ENCODE results near the gene C1orf21.

Gene C1orf21

GRCh38 chr1:184368354-184368753 lies 18.5 kb upstream of the C1orf21 start:
- Mint-ChIP-seq H3K27ac (no peak overlapping the region), H3K4me1 (no peaks in the 10 kb centered on the region), H3K4me3 (no peak overlapping the region), H3K27me3 (peaks cover 4 to 5% of the 10 kb centered on the region in 2 donors), H3K9me3 (peaks cover 0 to 2% of the 10 kb centered on the region in 2 donors), H3K36me3 (no peaks in the 10 kb centered on the region)
- ATAC-seq (replicated peaks) (no peak), DNase-seq (no peak)

- H3K4me3 Mint-ChIP-seq = no peak overlapping the region
- no peak for DNase-seq
- no peak for ATAC-seq (replicated peaks)
- H3K4me1 Mint-ChIP-seq = no peaks in the 10 kb centered on the region
- H3K36me3 Mint-ChIP-seq = no peaks in the 10 kb centered on the region
- H3K9me3 Mint-ChIP-seq = no peaks in the 10 kb centered on the region
- H3K27me3 Mint-ChIP-seq = peaks cover 4 to 5% of the 10 kb centered on the region in 2 donors
- no peak overlapping the region for H3K27ac Mint-ChIP-seq
These were observed 16.0 kb upstream of the C1orf21 start for GRCh38 chr1:184370850-184371249.

DNA sequence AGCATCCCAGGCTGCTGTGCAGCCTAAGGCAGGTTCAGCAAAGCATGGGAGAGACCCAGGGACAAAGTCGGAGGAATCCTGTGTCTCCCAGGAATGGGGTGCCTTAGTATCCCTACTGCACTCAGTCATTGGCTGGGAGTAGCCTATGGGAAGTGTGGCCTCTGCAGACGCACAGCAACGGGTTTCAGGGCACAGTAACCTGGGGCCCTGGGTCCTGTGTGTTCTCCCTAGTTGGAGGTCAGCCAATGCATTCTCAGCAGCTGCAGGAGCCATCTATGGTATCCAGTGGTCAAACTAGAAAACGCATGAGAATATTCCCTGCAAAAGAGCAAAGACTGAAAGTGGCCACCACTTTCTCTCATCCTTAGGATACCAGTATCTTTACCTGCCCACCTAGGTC lies 13.7 kb upstream of the C1orf21 start:
- H3K4me1 Mint-ChIP-seq = no peaks in the 10 kb centered on the region
- ATAC-seq (replicated peaks) (no peak), DNase-seq (no peak)
- no peak overlapping the region for H3K4me3 Mint-ChIP-seq
- H3K27ac Mint-ChIP-seq = no peak overlapping the region
- no peaks in the 10 kb centered on the region for H3K36me3 Mint-ChIP-seq
- no peaks in the 10 kb centered on the region for H3K9me3 Mint-ChIP-seq
- peaks cover 4 to 5% of the 10 kb centered on the region in 2 donors for H3K27me3 Mint-ChIP-seq

- Mint-ChIP-seq H3K4me3 (no peak overlapping the region), H3K4me1 (no peaks in the 10 kb centered on the region)
- no peak for DNase-seq
These were observed 10.5 kb upstream of the C1orf21 start for GRCh38 chr1:184376369-184376768.

DNA sequence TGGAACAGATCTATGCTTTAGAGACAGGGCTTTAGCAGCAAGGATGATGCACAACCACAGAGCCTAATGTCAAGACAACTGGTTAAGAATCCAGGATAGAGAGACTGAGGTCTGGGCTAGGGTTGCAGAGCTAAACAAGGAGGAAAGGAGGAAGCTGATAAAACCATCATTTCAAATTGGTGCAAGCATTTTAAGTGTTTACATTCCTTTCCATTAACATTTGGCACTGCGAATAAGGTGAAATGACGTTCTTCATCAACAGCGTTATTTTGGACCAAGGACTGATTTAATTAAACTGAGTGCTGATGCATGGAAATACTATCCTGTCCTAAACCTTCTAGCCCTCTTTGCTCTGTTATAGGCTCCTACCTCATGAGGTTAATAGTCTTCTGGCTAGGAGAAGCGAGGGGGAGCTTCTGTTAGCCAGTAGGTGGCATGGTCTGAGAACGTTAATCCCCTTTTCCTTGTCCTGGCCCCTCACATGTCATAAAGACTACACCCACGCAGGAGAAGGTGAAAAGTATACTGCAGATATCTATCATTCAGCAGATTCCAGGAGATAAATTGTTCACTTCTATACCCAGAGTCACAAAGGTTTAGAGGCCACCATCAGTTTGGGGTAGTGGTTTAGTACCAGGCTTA lies 7.6 kb upstream of the C1orf21 start:
- no peaks in the 10 kb centered on the region for H3K4me1 Mint-ChIP-seq
- DNase-seq = no peak

More at GRCh38 chr1:184376369-184376768, 10.5 kb upstream of the C1orf21 start:
- Mint-ChIP-seq H3K36me3 (no peaks in the 10 kb centered on the region), H3K27me3 (peaks cover 9 to 11% of the 10 kb centered on the region in 2 donors), H3K27ac (no peak overlapping the region), H3K9me3 (no peaks in the 10 kb centered on the region)
- no peak for ATAC-seq (replicated peaks)

DNA sequence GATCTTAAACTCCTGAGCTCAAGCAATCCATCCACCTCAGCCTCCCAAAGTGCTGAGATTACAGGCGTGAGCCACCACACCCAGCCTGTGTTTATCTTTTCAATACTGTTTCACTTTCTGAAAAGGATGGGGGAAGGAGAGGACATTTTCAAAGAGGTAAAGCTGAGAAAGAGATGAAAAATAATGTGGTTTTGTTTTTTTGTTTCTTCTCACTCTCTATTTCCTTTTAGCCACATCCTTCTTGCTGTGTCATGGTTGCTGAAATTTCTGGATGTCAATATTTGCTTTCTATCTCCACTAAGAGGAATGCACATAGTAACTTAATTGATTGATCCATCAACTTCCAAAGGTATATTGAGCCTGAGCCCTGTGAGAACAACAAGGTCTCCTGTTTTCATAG lies 6.4 kb upstream of the C1orf21 start:
- Mint-ChIP-seq H3K36me3 (no peaks in the 10 kb centered on the region), H3K27me3 (peaks cover 31 to 34% of the 10 kb centered on the region in 2 donors), H3K9me3 (no peaks in the 10 kb centered on the region), H3K27ac (no peak overlapping the region), H3K4me3 (no peak overlapping the region), H3K4me1 (peaks cover 3% of the 10 kb centered on the region in 2 donors)
- no peak for DNase-seq
- ATAC-seq (replicated peaks) = no peak

More for the DNA sequence above, 7.6 kb upstream of the C1orf21 start:
- Mint-ChIP-seq H3K9me3 (no peaks in the 10 kb centered on the region), H3K36me3 (no peaks in the 10 kb centered on the region), H3K27ac (no peak overlapping the region), H3K27me3 (peaks cover 20 to 22% of the 10 kb centered on the region in 2 donors), H3K4me3 (no peak overlapping the region)
- no peak for ATAC-seq (replicated peaks)

DNA sequence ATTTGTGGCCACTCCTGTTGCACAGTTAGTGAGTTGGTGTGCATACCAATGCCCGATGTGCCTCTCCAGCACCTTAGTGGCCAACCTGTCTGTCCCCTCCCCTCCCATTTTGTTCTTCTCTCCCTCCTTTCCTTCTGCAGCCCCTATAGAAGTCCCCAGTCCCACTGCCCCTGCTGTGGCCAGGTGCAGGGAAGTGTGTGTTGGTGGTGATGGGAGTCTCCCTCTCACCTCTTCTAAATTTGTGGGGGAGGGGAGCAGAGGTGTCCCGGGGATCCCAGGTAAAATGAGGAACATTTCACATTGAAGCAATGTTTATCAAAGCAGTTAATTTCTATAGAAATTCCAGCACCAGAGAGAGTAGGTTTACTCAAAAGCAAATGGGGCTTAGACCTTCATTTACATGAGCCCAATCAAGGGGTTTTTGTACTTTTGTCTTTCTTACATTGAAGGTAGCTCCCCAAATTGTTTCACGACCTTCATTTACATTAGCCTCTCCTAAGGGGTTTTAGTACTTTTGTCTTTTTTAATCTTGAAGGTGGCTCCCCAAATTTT lies 3.0 kb upstream of the C1orf21 start:
- Mint-ChIP-seq H3K27me3 (peaks cover 51 to 56% of the 10 kb centered on the region in 2 donors), H3K27ac (no peak overlapping the region)
- DNase-seq = no peak

GRCh38 chr1:184385865-184386311 lies 941 bp upstream of the C1orf21 start:
- Mint-ChIP-seq H3K4me1 (peaks cover 17 to 28% of the 10 kb centered on the region in 2 donors), H3K9me3 (no peaks in the 10 kb centered on the region), H3K27me3 (peaks cover 58 to 62% of the 10 kb centered on the region in 2 donors), H3K27ac (no peak overlapping the region), H3K4me3 (peak overlapping the region; percentile 81 to 97), H3K36me3 (no peaks in the 10 kb centered on the region)
- DNase-seq (no peak), ATAC-seq (replicated peaks) (no peak)

More for the DNA sequence above, 3.0 kb upstream of the C1orf21 start:
- Mint-ChIP-seq H3K9me3 (no peaks in the 10 kb centered on the region), H3K4me1 (peaks cover 17 to 28% of the 10 kb centered on the region in 2 donors), H3K4me3 (no peak overlapping the region), H3K36me3 (no peaks in the 10 kb centered on the region)
- no peak for ATAC-seq (replicated peaks)

DNA sequence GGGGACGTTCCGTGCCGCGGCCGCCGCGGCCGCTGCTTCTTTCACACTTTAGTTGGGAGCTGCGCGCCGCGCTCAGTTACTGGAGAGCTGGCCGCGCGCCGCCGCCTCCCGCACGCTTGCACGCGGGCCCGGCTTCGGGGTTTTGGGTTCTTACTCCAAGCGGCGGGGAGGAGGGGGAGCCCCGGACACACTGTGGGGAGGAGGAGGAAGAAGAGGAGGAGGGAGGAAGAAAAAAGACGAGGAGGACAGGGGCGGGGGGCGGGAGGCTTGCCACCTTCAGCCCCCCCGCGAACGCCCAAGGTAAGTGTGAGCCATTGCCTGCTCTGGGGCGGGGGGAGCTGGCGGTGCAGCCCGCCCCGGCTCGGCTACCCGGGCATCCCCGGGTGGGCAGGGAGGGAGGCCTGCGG lies 243 bp downstream of the C1orf21 start:
- no peaks in the 10 kb centered on the region for H3K36me3 Mint-ChIP-seq
- peak overlapping the region; percentile 93 to 97 for H3K4me3 Mint-ChIP-seq
- peaks cover 17 to 28% of the 10 kb centered on the region in 2 donors for H3K4me1 Mint-ChIP-seq
- peak in 1 of 2 donors; percentile 46 for ATAC-seq (replicated peaks)
- no peaks in the 10 kb centered on the region for H3K9me3 Mint-ChIP-seq
- no peak for DNase-seq
- peaks cover 54 to 55% of the 10 kb centered on the region in 2 donors for H3K27me3 Mint-ChIP-seq
- H3K27ac Mint-ChIP-seq = no peak overlapping the region

GRCh38 chr1:184387476-184388318 lies 868 bp downstream of the C1orf21 start:
- no peak for DNase-seq
- peak; percentile 28 to 48 for ATAC-seq (replicated peaks)
- Mint-ChIP-seq H3K4me1 (peaks cover 17 to 28% of the 10 kb centered on the region in 2 donors), H3K27me3 (peaks cover 53 to 56% of the 10 kb centered on the region in 2 donors), H3K9me3 (no peaks in the 10 kb centered on the region), H3K27ac (peak overlapping the region; percentile 32), H3K4me3 (peak overlapping the region; percentile 93 to 97), H3K36me3 (no peaks in the 10 kb centered on the region)

GRCh38 chr1:184388319-184388889 lies 1.6 kb downstream of the C1orf21 start:
- ATAC-seq (replicated peaks) = no peak
- peaks cover 17 to 28% of the 10 kb centered on the region in 2 donors for H3K4me1 Mint-ChIP-seq

GRCh38 chr1:184388971-184389370 lies 2.1 kb downstream of the C1orf21 start:
- no peak for DNase-seq
- no peak for ATAC-seq (replicated peaks)
- H3K27me3 Mint-ChIP-seq = peaks cover 43 to 59% of the 10 kb centered on the region in 2 donors
- no peak overlapping the region for H3K4me3 Mint-ChIP-seq
- no peaks in the 10 kb centered on the region for H3K9me3 Mint-ChIP-seq
- H3K36me3 Mint-ChIP-seq = no peaks in the 10 kb centered on the region
- no peak overlapping the region for H3K27ac Mint-ChIP-seq
- peaks cover 17 to 28% of the 10 kb centered on the region in 2 donors for H3K4me1 Mint-ChIP-seq

More at GRCh38 chr1:184388319-184388889, 1.6 kb downstream of the C1orf21 start:
- Mint-ChIP-seq H3K36me3 (no peaks in the 10 kb centered on the region), H3K27ac (no peak overlapping the region), H3K27me3 (peaks cover 49 to 63% of the 10 kb centered on the region in 2 donors), H3K4me3 (peak overlapping the region; percentile 93 to 97), H3K9me3 (no peaks in the 10 kb centered on the region)
- no peak for DNase-seq

GRCh38 chr1:184389446-184389845 lies 2.6 kb downstream of the C1orf21 start:
- Mint-ChIP-seq H3K4me3 (no peak overlapping the region), H3K4me1 (peaks cover 17 to 28% of the 10 kb centered on the region in 2 donors), H3K27ac (no peak overlapping the region), H3K9me3 (no peaks in the 10 kb centered on the region), H3K36me3 (no peaks in the 10 kb centered on the region), H3K27me3 (peaks cover 40 to 54% of the 10 kb centered on the region in 2 donors)
- ATAC-seq (replicated peaks) (no peak), DNase-seq (no peak)

DNA sequence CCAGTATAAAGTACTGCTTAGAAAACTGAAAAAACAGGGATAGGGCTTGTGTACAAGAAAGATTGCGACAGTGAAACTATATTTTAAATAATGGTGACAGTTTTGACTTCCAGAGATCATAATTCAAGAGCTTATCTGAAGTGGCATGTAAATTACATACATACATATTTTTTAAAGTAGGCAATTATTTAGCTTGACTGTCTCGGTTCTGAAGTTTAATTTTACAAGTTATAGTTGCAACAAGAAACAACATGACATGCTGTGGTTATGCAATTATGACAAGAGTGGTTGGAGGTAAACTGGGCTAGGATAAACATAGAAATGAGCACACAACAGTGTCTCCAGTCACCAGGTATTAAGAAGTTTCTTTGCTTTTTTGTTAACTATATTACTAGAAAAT lies 4.1 kb downstream of the C1orf21 start:
- Mint-ChIP-seq H3K27ac (no peak overlapping the region), H3K9me3 (no peaks in the 10 kb centered on the region), H3K4me1 (peaks cover 11 to 23% of the 10 kb centered on the region in 2 donors), H3K27me3 (peaks cover 27 to 40% of the 10 kb centered on the region in 2 donors), H3K36me3 (no peaks in the 10 kb centered on the region), H3K4me3 (no peak overlapping the region)
- DNase-seq (no peak), ATAC-seq (replicated peaks) (no peak)
